ENCODE measurements around the gene RYR1.
"Not testable (repeated sequence)": the region's sequence is repeated elsewhere in the genome, so short reads cannot be mapped to it uniquely, and the experiment has no call there.

RYR1 gene

DNA sequence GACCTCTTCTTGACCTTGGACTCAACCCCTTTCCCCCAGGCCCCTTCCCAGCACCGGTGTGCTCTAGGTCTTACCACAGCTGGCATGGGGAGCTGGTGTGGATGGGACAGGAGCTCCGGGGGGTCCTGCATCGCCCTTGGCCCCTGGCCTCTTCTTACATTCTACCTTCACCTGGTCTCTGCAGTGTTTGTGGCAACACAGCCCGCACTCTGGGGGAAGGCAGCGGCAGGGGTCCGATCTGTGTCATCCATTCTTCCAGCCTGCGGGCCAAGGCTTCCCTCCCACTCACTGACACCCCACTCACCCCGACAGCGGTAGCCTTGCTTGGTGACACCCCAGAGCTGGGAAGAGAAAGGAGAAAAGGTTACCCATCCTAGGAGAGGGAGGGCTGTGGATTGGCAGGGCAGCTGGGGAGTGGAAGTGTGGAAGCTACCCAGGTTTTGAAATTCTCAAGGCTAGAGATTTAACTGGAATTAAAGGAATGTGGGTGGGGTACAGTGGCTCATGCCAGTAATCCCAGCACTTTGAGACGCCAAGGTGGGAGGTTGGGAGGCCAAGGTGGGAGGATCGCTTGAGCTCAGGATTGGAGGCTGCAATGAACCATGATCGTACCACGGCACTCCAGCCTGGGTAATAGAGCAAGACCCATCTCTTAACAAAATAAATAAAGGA lies 22.3 kb upstream of the RYR1 start:
- no peaks in the 10 kb centered on the region for H3K36me3 Mint-ChIP-seq
- H3K27me3 Mint-ChIP-seq: no peaks in the 10 kb centered on the region
- no peaks in the 10 kb centered on the region for H3K4me1 Mint-ChIP-seq (ENCODE audit: low read depth)
- H3K9me3 Mint-ChIP-seq (ENCODE audit: low read depth): no peaks in the 10 kb centered on the region
- no peak overlapping the region for H3K27ac Mint-ChIP-seq
- no peak overlapping the region for H3K4me3 Mint-ChIP-seq

DNA sequence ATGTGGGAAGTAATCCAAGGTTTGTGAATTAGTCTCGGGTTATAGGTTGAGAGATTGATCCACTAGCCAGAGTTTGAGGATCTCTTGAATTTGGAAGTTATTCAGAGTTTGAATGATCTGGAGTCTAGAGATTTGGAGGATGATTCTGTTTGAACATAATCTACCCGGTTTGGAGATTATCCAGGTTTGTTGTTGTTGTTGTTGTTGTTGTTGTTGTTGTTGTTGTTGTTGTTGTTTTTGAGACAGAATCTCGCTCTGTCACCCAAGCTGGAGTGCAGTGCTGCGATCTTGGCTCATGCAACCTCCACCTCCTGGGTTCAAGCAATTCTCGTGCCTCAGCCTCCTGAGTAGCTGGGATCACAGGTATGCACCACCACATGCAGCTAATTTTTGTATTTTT lies 21.6 kb upstream of the RYR1 start:
- not testable (repeated sequence) for H3K27me3 Mint-ChIP-seq; H3K36me3 Mint-ChIP-seq; H3K4me3 Mint-ChIP-seq; H3K9me3 Mint-ChIP-seq (ENCODE audit: low read depth); H3K4me1 Mint-ChIP-seq (ENCODE audit: low read depth); H3K27ac Mint-ChIP-seq

DNA sequence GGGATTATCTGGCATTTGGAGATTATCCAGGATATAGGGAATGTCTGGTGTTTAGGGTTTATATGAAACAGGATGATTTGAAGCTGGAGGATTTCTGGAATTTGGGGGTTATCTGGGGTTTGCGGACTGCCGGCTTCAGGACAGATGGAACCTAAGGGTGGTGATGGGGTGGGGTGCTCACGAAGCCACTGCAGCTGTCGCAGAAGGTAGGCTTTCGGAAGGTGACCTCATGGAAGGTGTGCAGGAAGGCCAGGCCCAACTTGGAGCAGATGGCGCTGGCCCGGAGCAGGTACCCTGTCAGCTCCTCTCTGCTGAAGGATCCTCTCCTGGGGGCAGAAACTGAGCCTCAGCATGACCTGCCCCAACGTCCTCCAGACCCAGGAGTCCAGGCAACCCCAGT lies 21.0 kb upstream of the RYR1 start:
- peaks cover 8% of the 10 kb centered on the region for H3K4me1 Mint-ChIP-seq (ENCODE audit: low read depth)
- no peaks in the 10 kb centered on the region for H3K9me3 Mint-ChIP-seq (ENCODE audit: low read depth)
- H3K27me3 Mint-ChIP-seq: no peaks in the 10 kb centered on the region
- no peaks in the 10 kb centered on the region for H3K36me3 Mint-ChIP-seq
- H3K27ac Mint-ChIP-seq: no peak overlapping the region
- no peak overlapping the region for H3K4me3 Mint-ChIP-seq

DNA sequence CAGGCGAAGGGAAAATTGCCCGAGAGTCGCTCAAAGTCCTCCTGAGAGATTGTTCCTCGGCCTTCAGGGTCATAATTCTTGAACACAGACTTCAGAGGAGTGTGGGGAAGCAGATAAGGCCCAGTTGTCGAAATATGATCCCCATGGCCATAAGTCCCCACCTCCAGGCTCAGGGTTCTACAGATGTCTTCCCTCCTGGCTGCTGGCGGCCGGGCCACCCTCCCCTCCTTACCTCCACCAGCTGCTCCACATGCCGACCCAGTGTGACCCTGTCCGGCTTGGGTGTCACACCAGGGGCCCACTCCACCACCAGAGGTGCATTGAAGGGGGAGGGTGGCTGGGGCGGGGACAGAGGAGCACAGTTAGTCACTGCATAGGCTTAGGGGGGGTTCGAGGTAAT lies 20.5 kb upstream of the RYR1 start:
- H3K4me1 Mint-ChIP-seq (ENCODE audit: low read depth): peaks cover 12% of the 10 kb centered on the region
- no peak overlapping the region for H3K4me3 Mint-ChIP-seq
- no peak overlapping the region for H3K27ac Mint-ChIP-seq
- H3K9me3 Mint-ChIP-seq (ENCODE audit: low read depth): no peaks in the 10 kb centered on the region
- no peaks in the 10 kb centered on the region for H3K27me3 Mint-ChIP-seq
- no peaks in the 10 kb centered on the region for H3K36me3 Mint-ChIP-seq

DNA sequence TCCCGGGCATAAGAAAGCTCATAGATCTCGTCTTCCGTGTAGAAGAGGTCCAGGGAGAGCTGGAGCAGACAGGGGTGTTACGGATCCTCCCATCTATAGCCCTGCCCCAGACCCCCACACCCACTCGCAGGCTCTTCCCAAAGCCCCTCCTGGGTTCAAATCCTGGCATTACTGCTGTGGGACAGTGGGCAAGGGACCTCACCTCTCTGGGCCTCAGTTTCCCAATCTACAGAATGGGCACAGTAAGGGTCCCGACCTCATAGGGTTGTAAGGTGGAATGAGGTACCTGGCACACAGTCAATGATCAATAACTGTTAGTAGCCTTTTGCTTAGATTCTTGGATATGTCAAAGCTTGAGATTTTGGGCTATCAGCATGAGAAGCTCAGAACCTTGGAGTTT lies 20.1 kb upstream of the RYR1 start:
- no peaks in the 10 kb centered on the region for H3K9me3 Mint-ChIP-seq (ENCODE audit: low read depth)
- H3K27ac Mint-ChIP-seq: no peak overlapping the region
- no peak overlapping the region for H3K4me3 Mint-ChIP-seq
- H3K27me3 Mint-ChIP-seq: no peaks in the 10 kb centered on the region
- peaks cover 13% of the 10 kb centered on the region for H3K4me1 Mint-ChIP-seq (ENCODE audit: low read depth)
- H3K36me3 Mint-ChIP-seq: no peaks in the 10 kb centered on the region

DNA sequence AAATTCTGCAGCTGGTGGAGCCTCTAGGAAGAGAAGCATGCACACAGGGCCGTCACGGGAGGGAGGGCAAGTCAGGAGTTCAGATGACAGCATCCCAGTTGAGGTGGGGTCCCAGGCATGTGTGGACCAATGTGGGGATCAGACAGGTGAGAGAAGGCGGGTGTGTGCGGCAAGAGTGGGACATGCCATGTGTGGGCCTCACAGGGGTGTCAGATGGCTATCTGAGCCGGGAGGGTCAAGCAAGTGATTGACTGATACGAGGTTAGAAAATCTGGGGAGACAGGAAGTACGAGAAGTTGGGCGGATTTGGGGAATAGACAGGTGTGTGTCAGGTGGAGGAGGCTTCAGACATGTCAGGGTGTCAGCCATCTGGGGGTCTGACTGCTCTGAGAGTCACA lies 16.3 kb upstream of the RYR1 start:
- Mint-ChIP-seq H3K4me1 (ENCODE audit: low read depth) (peaks cover 18% of the 10 kb centered on the region), H3K4me3 (peak overlapping the region; percentile 82), H3K27me3 (no peaks in the 10 kb centered on the region), H3K27ac (peak overlapping the region; percentile 23), H3K9me3 (ENCODE audit: low read depth) (no peaks in the 10 kb centered on the region), H3K36me3 (no peaks in the 10 kb centered on the region)

DNA sequence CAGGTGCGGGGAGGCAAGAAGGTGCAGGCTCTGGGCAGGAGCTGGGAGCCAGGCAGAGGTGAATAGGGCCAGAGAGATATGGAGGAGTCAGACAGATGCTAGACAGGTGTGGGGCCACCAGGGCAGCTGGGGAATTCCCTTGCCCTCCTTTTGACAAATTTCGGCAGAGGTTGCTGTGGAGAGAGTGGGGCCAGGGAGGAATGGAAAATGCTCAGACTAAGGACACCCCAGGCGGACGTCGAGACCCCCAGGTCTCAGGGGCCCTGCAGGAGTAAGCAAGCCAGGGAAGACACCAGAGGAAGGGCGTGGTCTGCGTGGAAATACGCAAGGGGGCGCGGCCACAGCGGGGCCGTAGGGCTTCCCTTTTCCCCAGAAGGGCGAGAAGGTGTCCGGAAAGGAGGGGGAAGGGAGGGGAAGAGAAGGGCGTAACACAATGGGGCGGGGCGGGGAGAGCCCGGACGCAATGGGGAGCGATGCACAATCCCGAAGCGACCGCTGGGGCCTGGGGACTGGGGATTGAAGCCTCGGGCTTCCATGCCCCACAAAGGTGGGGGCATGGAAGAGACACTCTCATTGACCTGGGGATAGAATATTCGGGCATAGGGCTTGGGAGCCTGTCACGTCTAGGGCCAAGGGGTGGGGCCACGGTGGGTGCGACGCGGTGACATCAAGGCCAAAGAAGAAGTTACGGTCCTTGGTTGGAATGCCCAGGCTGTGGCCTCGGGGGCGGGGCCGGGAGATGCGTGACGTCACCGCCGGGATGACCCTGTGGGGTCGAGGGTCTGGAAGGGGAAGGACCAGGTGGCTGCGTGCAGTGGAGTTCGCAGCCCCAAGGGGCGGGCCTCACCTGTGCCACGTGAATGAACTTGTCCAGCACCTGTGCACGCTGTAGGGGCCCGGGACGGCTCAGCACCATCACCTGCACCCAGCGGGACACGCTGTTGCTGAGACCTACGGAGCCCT lies 15.7 kb upstream of the RYR1 start:
- H3K36me3 Mint-ChIP-seq: no peaks in the 10 kb centered on the region
- H3K27ac Mint-ChIP-seq: peak overlapping the region; percentile 23
- H3K9me3 Mint-ChIP-seq (ENCODE audit: low read depth): no peaks in the 10 kb centered on the region
- no peaks in the 10 kb centered on the region for H3K27me3 Mint-ChIP-seq
- H3K4me3 Mint-ChIP-seq: peak overlapping the region; percentile 82
- peaks cover 18% of the 10 kb centered on the region for H3K4me1 Mint-ChIP-seq (ENCODE audit: low read depth)

DNA sequence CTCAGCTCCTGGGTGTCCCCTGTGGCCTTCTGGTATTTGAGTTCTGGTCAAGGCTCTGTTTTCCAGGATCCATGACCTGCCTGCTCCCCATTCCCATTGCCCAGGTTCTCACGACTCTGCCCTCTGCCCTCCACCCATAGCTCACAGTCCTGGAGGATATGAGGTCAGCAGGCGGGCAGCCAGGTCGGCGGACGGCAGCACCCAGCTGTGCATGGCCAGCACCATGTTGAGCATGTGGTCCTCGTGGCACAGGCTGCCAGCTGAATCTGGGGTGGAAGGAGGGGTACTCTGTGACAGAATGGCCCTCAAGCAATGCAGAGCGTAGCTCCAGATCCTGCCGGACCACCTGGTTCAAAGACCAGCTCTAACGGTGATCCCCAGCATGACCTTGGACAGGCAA lies 12.6 kb upstream of the RYR1 start:
- no peaks in the 10 kb centered on the region for H3K27me3 Mint-ChIP-seq
- no peaks in the 10 kb centered on the region for H3K9me3 Mint-ChIP-seq (ENCODE audit: low read depth)
- no peaks in the 10 kb centered on the region for H3K36me3 Mint-ChIP-seq
- no peak overlapping the region for H3K27ac Mint-ChIP-seq
- H3K4me1 Mint-ChIP-seq (ENCODE audit: low read depth): peaks cover 21% of the 10 kb centered on the region
- H3K4me3 Mint-ChIP-seq: no peak overlapping the region

DNA sequence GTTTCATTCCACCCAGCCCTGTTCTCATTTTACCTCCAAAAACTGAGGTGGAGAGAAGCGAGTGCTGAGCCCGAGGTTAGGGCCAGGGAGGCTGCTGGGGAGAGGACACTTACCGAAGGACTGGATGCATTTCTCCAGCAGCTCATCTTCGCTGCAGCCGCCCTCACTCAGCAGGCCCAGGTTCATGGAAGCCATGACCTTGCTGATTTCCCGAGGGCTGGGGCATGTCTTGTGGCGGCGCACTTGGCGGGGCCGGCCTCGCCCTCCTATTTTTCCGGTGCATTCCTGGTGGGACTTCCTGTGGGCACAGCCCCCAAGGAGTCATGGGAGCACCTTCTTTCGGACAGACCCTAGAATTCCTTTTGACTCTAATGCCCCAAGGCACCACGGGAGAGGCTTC lies 11.6 kb upstream of the RYR1 start:
- Mint-ChIP-seq H3K4me3 (no peak overlapping the region), H3K9me3 (ENCODE audit: low read depth) (no peaks in the 10 kb centered on the region), H3K4me1 (ENCODE audit: low read depth) (peaks cover 23% of the 10 kb centered on the region), H3K27me3 (peaks cover 2% of the 10 kb centered on the region), H3K27ac (no peak overlapping the region), H3K36me3 (no peaks in the 10 kb centered on the region)

DNA sequence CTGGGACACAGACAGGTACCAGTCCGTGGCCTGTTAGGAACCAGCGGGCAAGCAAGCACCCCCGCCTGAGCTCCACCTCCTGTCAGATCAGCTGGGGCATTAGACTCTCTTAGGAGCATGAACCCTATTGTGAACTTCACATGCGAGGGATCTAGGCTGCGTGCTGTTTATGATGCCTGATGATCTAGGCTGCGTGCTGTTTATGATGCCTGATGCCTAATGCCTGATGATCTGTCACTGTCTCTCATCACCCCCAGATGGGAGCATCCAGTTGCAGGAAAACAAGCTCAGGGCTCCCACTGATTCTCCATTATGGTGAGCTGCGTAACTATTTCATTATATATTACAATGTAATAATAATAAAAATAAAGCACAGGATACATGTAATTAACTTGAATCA lies 11.1 kb upstream of the RYR1 start:
- Mint-ChIP-seq H3K9me3 (ENCODE audit: low read depth) (no peaks in the 10 kb centered on the region), H3K36me3 (no peaks in the 10 kb centered on the region), H3K27ac (no peak overlapping the region), H3K4me1 (ENCODE audit: low read depth) (peaks cover 19% of the 10 kb centered on the region), H3K4me3 (no peak overlapping the region), H3K27me3 (peaks cover 2% of the 10 kb centered on the region)

DNA sequence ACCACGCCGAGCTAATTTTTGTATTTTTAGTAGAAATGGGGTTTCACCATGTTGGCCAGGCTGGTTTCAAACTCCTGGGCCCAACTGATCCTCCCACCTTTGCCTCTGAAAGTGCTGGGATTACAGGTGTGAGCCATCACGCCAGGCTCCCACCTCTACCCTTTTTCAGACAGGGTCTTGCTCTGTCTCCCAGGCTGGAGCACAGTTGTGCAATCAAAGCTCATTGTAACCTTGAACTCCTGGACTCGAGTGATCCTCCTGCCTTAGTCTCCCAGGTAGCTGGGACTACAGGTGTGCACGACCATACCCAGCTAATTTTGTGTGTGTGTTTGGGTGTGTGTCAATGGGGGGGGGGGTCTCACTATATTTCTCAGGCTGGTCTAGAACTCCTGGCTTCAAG lies 9.2 kb upstream of the RYR1 start:
- Mint-ChIP-seq H3K4me3 (no peak overlapping the region), H3K9me3 (ENCODE audit: low read depth) (no peaks in the 10 kb centered on the region), H3K4me1 (ENCODE audit: low read depth) (peaks cover 16% of the 10 kb centered on the region), H3K36me3 (no peaks in the 10 kb centered on the region), H3K27me3 (peaks cover 3% of the 10 kb centered on the region), H3K27ac (no peak overlapping the region)

DNA sequence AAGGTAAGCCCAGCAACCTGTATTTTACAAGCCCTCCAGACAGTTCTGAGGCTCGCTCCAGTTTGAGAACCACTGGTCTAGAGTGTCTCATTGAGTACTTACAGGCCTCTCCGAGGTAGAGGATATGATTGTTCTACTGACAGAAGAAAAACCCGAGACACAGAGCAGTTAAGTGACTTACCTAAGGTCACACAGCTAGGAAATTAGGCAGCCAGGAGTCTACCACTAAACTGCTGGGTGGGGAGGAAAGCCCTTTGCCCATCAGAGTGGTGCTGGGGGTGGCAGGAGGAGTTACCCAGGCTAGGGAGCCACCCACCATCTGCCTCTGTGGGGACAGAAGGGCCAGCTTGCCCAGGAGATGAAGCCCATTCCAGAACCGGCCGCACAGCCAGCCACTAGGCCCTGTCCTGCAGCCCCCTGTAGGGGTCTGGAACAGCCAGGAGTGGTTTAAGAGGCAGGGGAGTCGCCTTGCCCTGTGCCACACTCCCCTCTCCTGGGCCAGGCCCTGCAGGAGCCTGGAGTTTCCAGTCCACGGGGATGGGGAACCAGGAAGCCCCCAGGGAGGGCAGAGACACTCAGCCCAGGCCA lies 8.2 kb upstream of the RYR1 start:
- Mint-ChIP-seq H3K4me1 (ENCODE audit: low read depth) (peaks cover 21% of the 10 kb centered on the region), H3K4me3 (no peak overlapping the region), H3K9me3 (ENCODE audit: low read depth) (no peaks in the 10 kb centered on the region), H3K36me3 (no peaks in the 10 kb centered on the region), H3K27me3 (peaks cover 6% of the 10 kb centered on the region), H3K27ac (no peak overlapping the region)

DNA sequence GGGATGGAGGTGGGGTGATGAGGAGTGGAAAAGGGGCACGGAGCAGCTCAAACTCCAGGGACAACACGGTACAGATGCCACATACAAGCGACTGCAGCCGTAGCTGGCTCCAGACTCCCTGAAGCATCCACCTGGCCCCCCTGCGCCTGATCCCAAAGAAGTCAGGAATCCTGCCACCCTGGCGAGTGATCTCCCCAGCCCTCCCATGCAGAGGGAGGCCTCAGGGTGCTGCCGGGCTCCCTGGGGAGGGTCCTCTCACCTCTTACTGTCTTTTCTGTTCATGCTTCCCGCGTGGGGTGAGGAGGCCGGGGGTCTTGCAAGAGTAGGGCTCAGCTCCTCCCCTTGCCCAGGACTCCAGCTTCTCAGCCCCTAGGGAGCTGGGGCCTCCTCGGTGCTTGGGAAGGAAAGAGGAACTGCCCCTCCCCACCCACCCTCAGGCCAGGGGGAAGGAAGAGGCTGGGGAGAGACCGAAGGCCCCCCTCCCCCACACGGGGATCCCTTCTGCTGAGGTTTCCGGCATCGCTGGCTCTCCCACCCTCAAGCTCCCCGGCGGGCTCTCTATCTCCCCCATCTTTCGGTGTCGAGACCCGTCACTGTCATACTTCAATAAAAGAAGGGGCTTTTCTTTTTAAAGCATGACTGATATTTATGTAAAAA lies 7.6 kb upstream of the RYR1 start, which contains the start of gene RASGRP4:
Gene RASGRP4 (minus strand): TSS at position 410 of the 657 bp plus-strand sequence. CDS start 128 bp downstream, at position 282.
- Mint-ChIP-seq H3K4me3 (peak within 1 kb of the TSS; percentile 61), H3K27me3 (peaks cover 6% of the 10 kb centered on the region), H3K27ac (peak within 1 kb of the TSS; percentile 46), H3K9me3 (ENCODE audit: low read depth) (no peaks in the 10 kb centered on the region), H3K4me1 (ENCODE audit: low read depth) (peaks cover 21% of the 10 kb centered on the region), H3K36me3 (no peaks in the 10 kb centered on the region)

DNA sequence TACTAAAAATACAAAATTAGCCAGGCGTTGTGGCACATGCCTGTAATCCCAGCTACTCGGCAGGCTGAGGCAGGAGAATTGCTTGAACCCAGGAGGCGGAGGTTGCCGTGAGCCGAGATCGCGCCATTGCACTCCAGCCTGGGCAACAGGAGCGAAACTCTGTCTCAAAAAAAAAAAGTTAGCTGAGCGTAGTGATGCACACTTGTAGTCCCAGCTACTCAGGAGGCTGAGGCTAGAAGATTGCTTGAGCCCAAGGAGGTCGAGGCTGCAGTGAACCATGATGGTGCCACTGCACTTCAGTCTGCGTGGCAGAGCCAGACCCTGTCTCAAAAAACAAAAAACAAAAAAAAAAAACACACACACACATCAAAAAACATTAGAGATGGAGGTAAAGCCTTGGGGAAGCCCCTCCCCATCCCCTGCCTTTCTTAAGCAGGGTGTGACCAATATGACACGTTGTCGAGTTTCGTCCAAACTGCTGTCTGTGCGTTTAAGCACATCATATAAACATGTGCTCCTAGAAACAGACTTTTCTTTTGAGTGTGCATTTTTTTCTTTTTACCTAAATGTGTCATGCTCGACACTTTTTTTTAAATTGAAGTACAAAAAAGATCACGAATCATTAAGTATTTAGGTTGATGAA lies 6.3 kb upstream of the RYR1 start:
- H3K27ac Mint-ChIP-seq; H3K9me3 Mint-ChIP-seq (ENCODE audit: low read depth); H3K27me3 Mint-ChIP-seq; H3K4me3 Mint-ChIP-seq; H3K36me3 Mint-ChIP-seq: not testable (repeated sequence)
- peaks cover 21% of the 10 kb centered on the region for H3K4me1 Mint-ChIP-seq (ENCODE audit: low read depth)
